IMR-90 (cell line): ENCODE measurements around the gene CD9. TPM values are rescaled to one million over a fixed set of nuclear protein-coding genes. Genes with fewer than 3 reads are reported as not detected.

ENCODE experiments used
- ATAC-seq: fragments of 200-7000 bp; cut with Tn5 transposase; 2 replicates; pipeline ENCODE4 v1.9.1; 2020; ENCODE audit warnings: low read depth, mild to moderate bottlenecking, moderate library complexity
- BruUV-seq: library from RNA; stranded (reverse); fragments of 400-500 nt; replicated peaks from 2 replicates; lab custom pipeline; 2021; lab: Mats Ljungman, UMichigan
- CTCF ChIA-PET: fragments of 300-600 bp; formaldehyde crosslinking; extraction: SDS; loops from one replicate; lab custom pipeline; 2021; ENCODE audit warnings: antibody characterized with exemption; lab: Yijun Ruan, JAX
- POLR2A ChIA-PET: fragments of 300-600 bp; sonication (Branson Sonifier 250); formaldehyde crosslinking; loops from one replicate; lab custom pipeline; 2022; ENCODE audit warnings: antibody characterized with exemption; ENCODE audit not compliant: unreplicated experiment; lab: Charles Lee
- DNase-seq: peaks from one replicate; pipeline ENCODE4 v3.0.0; 2013
- H2AFZ ChIP-seq: replicated peaks from 2 replicates; pipeline ENCODE3; 2013; ENCODE audit warnings: low read length, mild to moderate bottlenecking; ENCODE audit not compliant: poor library complexity
- H2AK5ac ChIP-seq: 2 replicates; pipeline ENCODE4 v1.6.1; 2013; ENCODE audit warnings: low read depth, low read length, inconsistent platforms
- H2AK9ac ChIP-seq: replicated peaks from 2 replicates; pipeline ENCODE3; 2013; ENCODE audit warnings: mild to moderate bottlenecking, low read depth, low read length, moderate library complexity; ENCODE audit not compliant: poor library complexity
- H2BK120ac ChIP-seq: 2 replicates; pipeline ENCODE4 v1.6.1; 2013; ENCODE audit warnings: low read depth, low read length, inconsistent platforms
- H2BK15ac ChIP-seq: 3 replicates; pipeline ENCODE4 v1.6.1; 2013; ENCODE audit warnings: low read depth, low read length, inconsistent platforms
- H2BK20ac ChIP-seq: 2 replicates; pipeline ENCODE4 v1.6.1; 2013; ENCODE audit warnings: low read depth, mild to moderate bottlenecking, inconsistent platforms, low read length, moderate library complexity
- H2BK5ac ChIP-seq: 2 replicates; pipeline ENCODE4 v1.6.1; 2013; ENCODE audit warnings: mild to moderate bottlenecking, low read depth, low read length, inconsistent platforms; ENCODE audit not compliant: poor library complexity, severe bottlenecking
- H3K14ac ChIP-seq: replicated peaks from 2 replicates; pipeline ENCODE4 v1.6.1; 2013; ENCODE audit warnings: low read depth, low read length, inconsistent platforms
- H3K18ac ChIP-seq: 2 replicates; pipeline ENCODE4 v1.6.1; 2013; ENCODE audit warnings: low read depth, low read length, control low read depth
- H3K23ac ChIP-seq: 2 replicates; pipeline ENCODE4 v1.6.1; 2013; ENCODE audit warnings: low read depth, low read length, inconsistent platforms
- H3K27ac ChIP-seq: 2 replicates; pipeline ENCODE4 v1.5.1; 2013; ENCODE audit warnings: mild to moderate bottlenecking, control low read depth, low read length; ENCODE audit not compliant: insufficient read depth
- H3K27me3 ChIP-seq: 2 replicates; pipeline ENCODE4 v1.6.1; 2013; ENCODE audit warnings: low read length; ENCODE audit not compliant: control insufficient read depth, insufficient read depth
- H3K36me3 ChIP-seq: 2 replicates; pipeline ENCODE4 v1.6.1; 2013; ENCODE audit warnings: low read length, mixed read lengths; ENCODE audit not compliant: control insufficient read depth, insufficient read depth
- H3K4ac ChIP-seq: 2 replicates; pipeline ENCODE4 v1.6.1; 2013; ENCODE audit warnings: low read depth, low read length, inconsistent platforms
- H3K4me1 ChIP-seq: 2 replicates; pipeline ENCODE4 v1.6.1; 2013; ENCODE audit warnings: low read length, mixed read lengths; ENCODE audit not compliant: control insufficient read depth, insufficient read depth
- H3K4me2 ChIP-seq: 2 replicates; pipeline ENCODE4 v1.6.1; 2013; ENCODE audit warnings: low read depth, mild to moderate bottlenecking, control low read depth, low read length, moderate library complexity
- H3K4me3 ChIP-seq: 2 replicates; pipeline ENCODE4 v1.5.1; 2013; ENCODE audit warnings: low read depth, mild to moderate bottlenecking, control low read depth, low read length, moderate library complexity; ENCODE audit not compliant: insufficient read depth
- H3K56ac ChIP-seq: 2 replicates; pipeline ENCODE4 v1.6.1; 2013; ENCODE audit warnings: low read length, inconsistent platforms; ENCODE audit not compliant: insufficient read depth; ENCODE audit errors: extremely low read depth
- H3K79me1 ChIP-seq, 2 experiments: 2 replicates each; pipeline ENCODE4 v1.6.1; 2013; ENCODE audit warnings: low read length in 2 of 2, inconsistent platforms in 1 of 2, low read depth in 1 of 2
- H3K9ac ChIP-seq: 2 replicates; pipeline ENCODE4 v1.6.1; 2013; ENCODE audit warnings: low read depth, low read length, control low read depth
- H3K9me1 ChIP-seq: 2 replicates; pipeline ENCODE4 v1.6.1; 2013; ENCODE audit warnings: low read length, inconsistent platforms; ENCODE audit not compliant: insufficient read depth
- H3K9me3 ChIP-seq: 2 replicates; pipeline ENCODE4 v1.6.1; 2013; ENCODE audit warnings: low read length; ENCODE audit not compliant: control insufficient read depth, insufficient read depth
- H4K20me1 ChIP-seq: 2 replicates; pipeline ENCODE4 v1.6.1; 2013; ENCODE audit warnings: low read length, inconsistent platforms; ENCODE audit not compliant: insufficient read depth
- H4K5ac ChIP-seq: 2 replicates; pipeline ENCODE4 v1.6.1; 2013; ENCODE audit warnings: mild to moderate bottlenecking, low read depth, low read length, control low read depth
- H4K8ac ChIP-seq, 2 experiments: 2 replicates each; pipeline ENCODE4 v1.6.1; 2013; ENCODE audit warnings: low read depth in 2 of 2, low read length in 2 of 2, control low read depth in 1 of 2, inconsistent platforms in 1 of 2
- H4K91ac ChIP-seq: 2 replicates; pipeline ENCODE4 v1.6.1; 2013; ENCODE audit warnings: low read depth, low read length, inconsistent platforms; ENCODE audit not compliant: insufficient read depth
- CHD1 ChIP-seq: IDR thresholded peaks from 2 replicates; pipeline ENCODE4 v1.6.1; 2012; ENCODE audit warnings: low read depth, low read length, improper control_type of control experiment
- WGBS, 2 experiments: methylation state at CpG; one replicate each; pipeline versions ENCODE4 v1.1.5 to v1.1.7; 2013; ENCODE audit warnings: missing lambda C conversion rate in 2 of 2; ENCODE audit not compliant: insufficient read length in 1 of 2; ENCODE audit errors: extremely low coverage in 2 of 2; 5-methylcytosine and 5-hydroxymethylcytosine counted together
- dilution Hi-C: fragments of 300-500 bp; cut with HindIII; formaldehyde crosslinking; loops from one replicate; pipeline ENCODE4 v1.14.3; 2018; ENCODE audit warnings: low sequenced_read_pairs; ENCODE audit not compliant: unreplicated experiment
- in situ Hi-C: fragments of 300-500 bp; cut with MboI; formaldehyde crosslinking; loops from 3 replicates; pipeline ENCODE4 v1.14.3; 2019; ENCODE audit warnings: low sequenced_read_pairs, inconsistent platforms, mixed read lengths
- intact Hi-C: fragments of 100-400 bp; cut with micrococcal nuclease; formaldehyde crosslinking; loops from 2 replicates; pipeline ENCODE4 v1.10.0; 2022
- polyA plus RNA-seq, 3 experiments: library from polyadenylated mRNA; depleted of rRNA; stranded (reverse); fragments of >200 nt; gene quantifications; 2 replicates each; pipeline ENCODE4 v1.2.3, GENCODE V29; 2012; ENCODE audit warnings: low replicate concordance in 1 of 3
- total RNA-seq: library from RNA; depleted of rRNA; stranded (reverse); fragments of >200 nt; gene quantifications from 2 replicates; pipeline ENCODE4 v1.2.3, GENCODE V29; 2012
- TF ChIP-seq, protein P1 (sequence below): conservative IDR thresholded peaks from 2 replicates; pipeline ENCODE4 v1.5.1; 2012; ENCODE audit warnings: mild to moderate bottlenecking, low read depth, low read length, improper control_type of control experiment
- TF ChIP-seq, protein P2 (sequence below): fragments of 150-350 bp; IDR thresholded peaks from 2 replicates; pipeline ENCODE4 v1.6.1; 2017; ENCODE audit warnings: mild to moderate bottlenecking, antibody characterized with exemption, low read length, low read depth
- TF ChIP-seq, protein P3 (sequence below): fragments of 150-350 bp; IDR thresholded peaks from 2 replicates; pipeline ENCODE4 v1.6.1; 2016; ENCODE audit warnings: low read depth, mild to moderate bottlenecking, low read length, moderate library complexity, borderline replicate concordance

The CD9 gene
- total and polyA plus RNA-seq, 2 of the 4 experiments (the other 2 are of a cell fraction), result 48.8 to 70.9 TPM

DNA sequence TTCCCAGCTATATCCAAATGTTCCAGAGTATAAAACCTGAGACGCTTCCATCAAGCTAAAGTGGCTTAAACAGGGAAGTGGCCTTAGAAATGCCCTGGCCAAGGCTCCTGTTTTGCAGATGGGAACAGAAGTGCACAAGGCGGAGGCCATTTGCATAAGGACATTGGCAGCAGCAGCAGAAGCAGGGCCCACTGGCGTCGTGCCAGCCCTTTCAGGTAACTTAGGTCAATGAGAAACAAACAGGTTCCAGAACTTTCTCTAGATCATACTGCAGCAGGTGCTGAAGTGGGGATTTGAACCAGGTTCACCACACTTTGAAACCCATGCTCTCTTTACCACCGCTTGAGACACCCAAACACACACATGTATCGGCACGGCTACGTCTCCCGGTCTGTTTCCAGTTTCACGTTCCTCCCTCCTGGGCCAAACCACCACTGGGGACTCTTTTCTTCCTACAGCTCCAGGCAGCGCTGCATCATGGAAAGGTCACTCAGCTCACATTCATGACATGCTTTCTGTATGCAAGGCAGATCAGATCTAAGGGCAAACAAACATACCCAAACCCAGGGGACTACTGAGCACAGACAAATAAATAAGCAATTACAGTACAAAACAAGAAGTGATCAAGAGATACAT lies 64.3 kb downstream of the CD9 start:
- Histone ChIP-seq H2BK20ac (no peak overlapping the region), H4K91ac (no peak overlapping the region), H3K27me3 (peaks cover 6% of the 10 kb centered on the region), H3K23ac (no peak overlapping the region), H4K5ac (no peak overlapping the region), H3K4ac (no peak overlapping the region), H2BK5ac (no peak overlapping the region), H2BK120ac (no peak overlapping the region), H3K56ac (no peak overlapping the region), H3K4me1 (peaks cover 15% of the 10 kb centered on the region), H3K14ac (no peak overlapping the region), H3K9ac (no peak overlapping the region), H3K4me2 (no peak overlapping the region), H2AK9ac (no peak overlapping the region), H3K79me1 (no peaks in the 10 kb centered on the region), H3K36me3 (no peaks in the 10 kb centered on the region), H4K20me1 (no peaks in the 10 kb centered on the region), H2AK5ac (no peak overlapping the region), H4K8ac (no peak overlapping the region), H3K9me1 (peaks cover 6% of the 10 kb centered on the region; the same call in 1 of the 2 replicates), H3K9me3 (no peaks in the 10 kb centered on the region), H2BK15ac (no peak overlapping the region), H3K27ac (no peak overlapping the region), H3K18ac (no peak overlapping the region), H3K4me3 (no peak overlapping the region), H2AFZ (no peak overlapping the region)
- ATAC-seq (no peak; the same call in 1 of the 2 replicates), DNase-seq (no peak)
- no TSS peak for BruUV-seq
- TF ChIP-seq, protein P1, sequence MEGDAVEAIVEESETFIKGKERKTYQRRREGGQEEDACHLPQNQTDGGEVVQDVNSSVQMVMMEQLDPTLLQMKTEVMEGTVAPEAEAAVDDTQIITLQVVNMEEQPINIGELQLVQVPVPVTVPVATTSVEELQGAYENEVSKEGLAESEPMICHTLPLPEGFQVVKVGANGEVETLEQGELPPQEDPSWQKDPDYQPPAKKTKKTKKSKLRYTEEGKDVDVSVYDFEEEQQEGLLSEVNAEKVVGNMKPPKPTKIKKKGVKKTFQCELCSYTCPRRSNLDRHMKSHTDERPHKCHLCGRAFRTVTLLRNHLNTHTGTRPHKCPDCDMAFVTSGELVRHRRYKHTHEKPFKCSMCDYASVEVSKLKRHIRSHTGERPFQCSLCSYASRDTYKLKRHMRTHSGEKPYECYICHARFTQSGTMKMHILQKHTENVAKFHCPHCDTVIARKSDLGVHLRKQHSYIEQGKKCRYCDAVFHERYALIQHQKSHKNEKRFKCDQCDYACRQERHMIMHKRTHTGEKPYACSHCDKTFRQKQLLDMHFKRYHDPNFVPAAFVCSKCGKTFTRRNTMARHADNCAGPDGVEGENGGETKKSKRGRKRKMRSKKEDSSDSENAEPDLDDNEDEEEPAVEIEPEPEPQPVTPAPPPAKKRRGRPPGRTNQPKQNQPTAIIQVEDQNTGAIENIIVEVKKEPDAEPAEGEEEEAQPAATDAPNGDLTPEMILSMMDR, result no peak
- no peak for TF ChIP-seq CHD1
- TF ChIP-seq, protein P2, sequence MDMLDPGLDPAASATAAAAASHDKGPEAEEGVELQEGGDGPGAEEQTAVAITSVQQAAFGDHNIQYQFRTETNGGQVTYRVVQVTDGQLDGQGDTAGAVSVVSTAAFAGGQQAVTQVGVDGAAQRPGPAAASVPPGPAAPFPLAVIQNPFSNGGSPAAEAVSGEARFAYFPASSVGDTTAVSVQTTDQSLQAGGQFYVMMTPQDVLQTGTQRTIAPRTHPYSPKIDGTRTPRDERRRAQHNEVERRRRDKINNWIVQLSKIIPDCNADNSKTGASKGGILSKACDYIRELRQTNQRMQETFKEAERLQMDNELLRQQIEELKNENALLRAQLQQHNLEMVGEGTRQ, result no peak
- TF ChIP-seq, protein P3, sequence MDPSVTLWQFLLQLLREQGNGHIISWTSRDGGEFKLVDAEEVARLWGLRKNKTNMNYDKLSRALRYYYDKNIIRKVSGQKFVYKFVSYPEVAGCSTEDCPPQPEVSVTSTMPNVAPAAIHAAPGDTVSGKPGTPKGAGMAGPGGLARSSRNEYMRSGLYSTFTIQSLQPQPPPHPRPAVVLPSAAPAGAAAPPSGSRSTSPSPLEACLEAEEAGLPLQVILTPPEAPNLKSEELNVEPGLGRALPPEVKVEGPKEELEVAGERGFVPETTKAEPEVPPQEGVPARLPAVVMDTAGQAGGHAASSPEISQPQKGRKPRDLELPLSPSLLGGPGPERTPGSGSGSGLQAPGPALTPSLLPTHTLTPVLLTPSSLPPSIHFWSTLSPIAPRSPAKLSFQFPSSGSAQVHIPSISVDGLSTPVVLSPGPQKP, result no peak
- intact Hi-C loops, result no loop called here
- ChIA-PET CTCF (no interaction called here), POLR2A (no interaction called here)
- dilution Hi-C loops, result no loop called here
- WGBS, 2 experiments, result 79% methylated on average over 6 of the region's 11 CpGs; no CpG with 5 or more reads in 1 of the 2 experiments
- in situ Hi-C loops, result no loop called here
